GM04504 (cell line): ENCODE measurements around the gene KLHL42.
A peak's percentile ranks its signal among the peaks of the same experiment; 100 is the strongest.
"Not testable (repeated sequence)": the region's sequence is repeated elsewhere in the genome, so short reads cannot be mapped to it uniquely, and the experiment has no call there.

Source experiments
- DNase-seq: peaks from one replicate; pipeline ENCODE4 v3.0.0-alpha.2; 2012; ENCODE audit warnings: low read depth

Gene KLHL42

DNA sequence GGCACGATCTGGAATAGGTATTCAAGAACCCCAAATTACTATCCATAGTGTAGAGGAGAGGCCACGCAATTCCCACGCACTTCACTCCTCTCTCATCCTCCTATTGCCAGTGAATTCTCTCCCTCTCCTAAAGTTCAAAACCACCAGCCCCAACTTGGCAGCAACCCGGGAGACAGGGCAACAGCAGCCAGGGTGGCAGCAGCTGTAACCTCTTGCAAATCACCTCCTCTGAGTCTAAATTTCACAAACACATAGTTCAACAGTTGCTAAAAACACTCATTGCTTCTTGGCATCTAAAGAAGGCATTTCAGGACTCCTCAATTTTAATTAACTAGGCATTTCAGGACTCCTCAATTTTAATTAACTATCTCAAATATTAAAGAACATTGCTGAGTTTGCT is 37.7 kb downstream of the KLHL42 start:
- DNase-seq, result no peak

DNA sequence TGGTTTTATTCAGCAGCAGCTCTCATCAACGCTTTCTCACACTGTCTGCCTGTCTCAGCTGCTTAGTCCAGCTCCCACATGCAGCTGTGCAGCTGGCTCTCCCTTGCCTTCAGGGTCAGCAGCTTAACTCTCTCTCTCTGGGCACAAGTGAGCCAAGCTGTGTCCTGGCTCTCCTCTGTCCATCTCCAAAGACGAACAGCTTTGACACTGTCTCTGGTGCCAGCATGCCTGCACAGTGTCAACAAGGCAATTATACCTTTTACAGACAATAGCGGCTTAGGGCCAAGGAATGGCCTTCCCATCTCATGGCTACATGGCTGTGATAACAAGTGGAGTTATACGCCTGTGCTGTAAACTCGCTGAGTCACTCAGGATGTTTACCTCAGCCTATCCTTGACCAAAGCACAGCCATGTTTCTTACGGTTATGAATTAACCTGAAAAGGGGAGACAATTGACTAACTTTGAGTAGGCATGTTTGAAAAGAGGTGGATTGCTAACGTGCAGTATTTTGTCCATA is 38.4 kb downstream of the KLHL42 start:
- DNase-seq, result no peak

DNA sequence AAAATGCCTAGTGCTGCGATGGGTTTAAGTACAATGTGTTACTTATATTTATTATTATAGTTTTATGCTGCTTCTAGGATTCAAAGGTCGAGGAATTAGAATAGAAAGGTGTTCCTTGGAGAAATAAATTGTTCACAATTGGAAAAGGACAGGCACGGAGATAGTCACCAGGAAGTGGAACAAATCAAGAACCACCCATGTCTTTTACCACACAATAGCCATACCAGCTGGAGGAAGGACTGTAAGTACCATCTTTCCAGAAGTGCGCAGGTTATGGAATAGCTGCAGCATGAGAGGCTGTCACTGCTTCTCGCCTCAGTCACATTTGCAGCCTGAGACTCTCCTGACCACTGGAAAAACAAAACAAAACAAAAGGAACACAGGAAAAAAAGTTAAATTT is 40.5 kb downstream of the KLHL42 start:
- no peak for DNase-seq

DNA sequence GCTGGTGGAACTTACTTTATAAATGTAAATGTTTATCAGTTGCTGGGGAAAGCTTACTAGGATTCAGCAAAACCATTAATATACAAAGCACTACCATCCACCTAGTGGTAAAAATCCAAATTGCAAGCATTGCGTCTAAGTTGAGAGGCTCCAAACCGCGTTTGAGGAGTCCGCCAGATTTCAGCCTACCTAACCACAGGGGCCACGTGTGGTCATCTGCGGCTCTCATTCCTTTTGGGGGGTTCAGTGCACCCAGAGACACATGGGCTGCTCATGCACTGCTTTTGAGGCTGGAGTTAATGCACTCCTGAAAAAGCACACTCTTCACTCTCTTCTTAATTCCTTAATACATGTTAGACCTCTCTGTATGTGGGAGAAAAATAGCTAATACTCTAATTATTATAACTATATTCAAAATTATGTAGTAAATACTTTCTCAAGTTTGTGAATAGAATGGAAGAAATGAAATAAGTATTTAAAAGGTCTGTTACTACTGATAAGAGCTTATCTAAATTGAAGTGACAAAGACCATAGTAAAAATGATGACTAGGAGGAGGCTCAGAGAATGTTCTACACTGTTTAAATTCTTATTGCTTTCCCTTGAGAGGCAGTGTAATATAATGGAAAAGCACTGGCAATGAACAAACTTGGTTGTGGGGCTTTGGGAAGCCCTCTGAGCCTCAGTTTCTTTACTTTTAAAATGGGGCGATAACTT is 41.4 kb downstream of the KLHL42 start:
- peak; percentile 46 for DNase-seq

DNA sequence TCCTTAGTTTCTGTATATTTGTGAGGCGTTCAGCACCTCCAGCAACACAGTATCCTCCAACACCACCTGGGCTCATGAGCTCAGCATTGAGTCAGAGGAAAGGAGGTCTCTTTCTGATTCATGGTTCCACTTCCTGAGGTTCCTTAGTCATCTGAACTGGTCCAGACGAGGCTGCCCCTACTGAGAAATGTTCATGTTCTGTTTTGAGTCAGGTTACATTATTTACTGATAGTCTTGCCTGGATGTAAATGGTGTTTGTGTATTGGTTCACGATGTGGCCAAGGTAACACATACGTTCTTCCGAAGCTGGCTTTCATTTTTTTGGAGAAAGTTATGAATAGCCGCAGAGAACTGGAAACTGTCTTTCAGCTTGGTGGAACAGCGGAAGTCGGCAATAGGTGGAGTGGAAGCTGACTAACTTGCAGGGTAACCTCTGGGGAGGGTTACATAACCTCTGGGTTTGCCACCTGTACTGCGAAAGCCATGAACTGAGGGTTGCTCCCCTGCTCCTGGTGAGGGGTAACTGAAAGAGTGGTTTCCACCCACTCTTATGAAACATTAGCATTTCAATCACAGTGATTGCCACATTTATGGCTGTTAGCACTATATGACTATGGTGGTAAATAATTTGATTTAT is 42.2 kb downstream of the KLHL42 start:
- peak; percentile 35 for DNase-seq

DNA sequence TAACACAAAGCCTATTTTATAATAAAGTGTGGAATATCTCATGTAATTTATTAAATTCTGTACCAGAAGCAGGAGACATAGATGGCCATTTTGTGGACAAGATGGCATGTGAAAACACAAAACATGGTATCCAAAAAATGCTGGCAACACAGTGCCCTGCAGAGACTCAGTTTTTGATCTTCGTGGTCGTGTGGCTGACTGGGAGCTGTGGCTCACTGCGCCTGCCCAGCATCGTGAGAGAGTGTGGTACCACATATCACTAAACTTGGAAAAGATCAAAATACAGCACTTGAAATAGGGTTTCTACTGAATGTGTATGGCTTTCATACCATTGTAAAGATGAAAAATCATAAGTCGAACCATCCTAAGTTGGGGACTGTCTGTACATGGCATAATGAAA is 43.0 kb downstream of the KLHL42 start:
- DNase-seq, result no peak

DNA sequence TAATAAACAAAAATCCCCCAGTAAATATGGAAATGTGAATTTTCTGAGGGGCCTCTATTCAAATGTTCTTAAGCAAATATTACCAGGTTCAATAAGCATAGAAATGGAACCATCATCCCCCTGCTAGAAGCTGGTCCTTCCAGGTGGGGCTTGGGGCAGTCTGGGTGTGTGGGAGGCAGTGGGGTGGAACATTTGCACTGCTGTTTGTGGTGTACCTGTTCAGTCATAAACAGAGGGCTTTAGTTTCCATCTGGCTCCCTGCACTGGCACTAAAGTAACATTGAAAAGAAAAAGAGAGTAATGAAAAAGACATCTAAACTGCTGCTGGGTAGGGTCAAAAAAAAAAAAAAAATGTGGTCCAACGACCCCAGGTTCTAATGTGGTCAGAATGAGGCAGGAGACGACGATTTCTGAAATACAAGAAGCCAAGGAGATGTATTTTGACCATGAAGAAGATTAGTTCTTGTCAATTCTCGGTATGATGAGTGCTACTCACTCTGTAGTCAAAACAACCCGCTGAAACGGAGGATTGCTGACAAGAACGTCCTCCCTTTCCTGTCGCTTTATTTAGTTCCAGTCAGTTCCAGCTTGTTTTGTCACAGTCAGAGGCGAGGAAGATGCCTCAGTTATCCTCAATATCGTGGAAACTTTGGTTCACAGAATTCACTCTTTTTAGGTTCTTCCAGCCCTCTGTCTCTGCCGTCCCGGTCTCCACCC is 44.3 kb downstream of the KLHL42 start:
- no peak for DNase-seq

DNA sequence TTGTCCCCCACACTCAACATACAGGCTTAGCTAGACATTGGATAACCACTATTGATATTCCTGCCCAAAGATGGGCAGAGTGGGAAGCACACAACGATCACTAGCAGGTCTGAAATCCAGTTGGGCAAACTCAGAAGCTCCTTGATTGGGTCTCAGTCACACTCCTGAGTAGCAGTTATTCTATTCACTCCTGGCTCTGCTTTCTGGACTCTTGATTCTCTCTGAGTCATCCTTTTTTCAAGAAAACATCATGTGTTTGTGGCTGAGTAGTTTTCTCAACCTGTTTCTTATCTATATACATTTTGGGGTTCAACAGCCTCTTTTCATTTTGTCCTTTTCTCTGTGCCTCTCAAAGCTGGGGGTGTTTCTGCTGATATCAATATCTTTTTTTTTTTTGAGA is 46.0 kb downstream of the KLHL42 start:
- DNase-seq, result no peak

DNA sequence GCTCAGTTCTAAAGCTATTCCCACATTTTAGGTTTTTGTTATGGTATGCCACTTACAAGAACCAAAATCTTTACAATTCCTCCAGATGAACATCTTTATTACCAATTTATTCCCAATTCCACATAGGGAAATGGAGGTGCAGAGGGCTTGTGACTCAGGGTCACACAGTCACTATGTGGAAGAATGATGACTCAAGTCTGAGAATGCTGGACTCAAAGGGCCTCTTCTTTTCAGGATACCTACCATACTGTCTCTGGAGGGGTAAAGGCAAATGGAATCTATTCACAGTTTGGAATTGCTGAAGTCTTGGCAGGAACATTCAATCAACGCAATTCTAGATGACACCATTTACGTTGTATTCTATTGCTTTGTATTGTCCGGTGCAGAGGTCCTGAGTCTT is 48.2 kb downstream of the KLHL42 start:
- no peak for DNase-seq

DNA sequence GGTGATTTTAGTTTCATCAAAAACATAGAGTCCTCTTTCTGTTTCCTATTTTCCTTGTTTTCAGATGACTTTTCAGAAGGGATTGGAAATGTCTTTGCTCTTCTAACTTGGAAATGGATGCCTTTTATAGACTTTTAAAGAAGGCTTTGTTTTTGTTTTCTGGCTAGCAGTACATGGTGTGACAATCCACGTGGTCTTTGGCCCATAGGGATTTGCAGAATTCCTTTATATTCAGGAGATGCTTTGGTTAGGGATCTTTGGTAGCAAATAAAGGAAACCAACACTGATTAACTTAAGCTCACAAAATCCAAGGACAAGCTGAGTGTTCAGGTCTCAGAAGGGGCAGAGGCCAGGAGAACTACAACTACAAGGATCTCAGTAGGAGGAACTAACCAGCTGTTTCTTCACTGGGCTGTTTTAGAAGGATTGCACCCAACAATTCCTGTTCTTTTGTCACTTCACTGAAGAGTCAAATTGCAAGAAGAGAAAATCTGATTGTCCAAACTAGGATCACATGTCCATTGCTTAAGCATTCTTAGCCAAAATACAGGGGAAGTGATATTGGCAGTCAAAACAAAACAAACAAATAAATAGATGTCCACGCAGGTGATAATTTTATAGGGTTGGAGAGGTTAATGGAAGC is 58.6 kb downstream of the KLHL42 start:
- DNase-seq, result no peak

DNA sequence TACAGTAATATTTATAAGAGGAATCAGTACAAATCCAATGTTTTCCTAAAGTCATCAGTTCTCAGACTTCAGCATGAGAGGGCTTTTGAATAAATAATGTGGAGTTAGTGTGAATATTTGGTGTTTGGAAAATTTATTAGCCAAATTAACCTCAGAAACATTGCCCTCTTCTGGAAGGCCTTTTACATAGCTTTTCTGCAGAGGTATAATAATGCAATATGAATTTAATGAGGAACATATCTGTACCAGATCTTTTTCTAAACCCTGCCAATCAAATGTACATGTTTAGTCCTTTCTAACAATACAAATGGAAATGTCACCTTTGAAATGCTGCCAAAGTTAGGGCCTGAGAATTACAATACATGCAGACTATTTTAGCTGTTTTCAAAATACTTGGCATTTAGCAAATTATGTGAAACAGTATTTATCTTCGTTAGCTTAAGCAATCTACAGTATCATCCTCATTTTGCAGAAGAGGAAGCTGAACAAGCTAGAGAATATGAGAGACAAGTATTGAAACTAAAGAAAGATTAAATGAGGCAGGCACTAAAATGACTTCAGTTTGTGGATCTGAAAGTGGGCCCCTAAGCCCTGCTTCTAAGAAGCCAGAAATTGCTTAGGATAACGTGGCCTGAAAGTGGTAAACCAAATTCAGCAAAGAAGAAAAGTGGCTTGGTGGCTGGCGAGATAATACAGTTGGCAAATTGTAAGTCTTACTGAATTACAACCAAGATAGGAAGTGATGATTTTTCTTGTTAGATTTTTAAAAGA is 60.4 kb downstream of the KLHL42 start:
- DNase-seq, result no peak

DNA sequence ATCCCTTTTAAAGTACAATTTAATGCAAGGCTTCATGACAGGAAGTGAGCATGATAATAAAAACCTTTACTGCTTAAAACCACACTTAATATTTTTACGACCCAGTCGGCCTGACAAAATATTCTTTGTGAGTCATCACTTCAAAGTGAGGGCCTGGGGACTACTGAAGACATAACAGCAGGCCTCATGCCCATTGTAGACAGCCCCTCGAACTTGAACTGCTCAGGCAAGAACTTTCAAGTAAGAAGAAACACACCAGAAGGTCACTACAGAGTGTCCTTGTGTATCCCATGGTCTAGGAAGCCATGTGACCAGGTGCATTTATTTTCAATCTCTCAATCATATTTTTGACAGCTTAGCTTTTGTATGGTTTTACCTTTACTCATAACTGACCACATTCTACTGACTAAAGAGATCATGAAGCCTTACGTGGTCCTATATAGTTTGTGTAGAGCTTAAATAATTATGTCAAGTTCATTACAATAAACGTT is 61.4 kb downstream of the KLHL42 start:
- peak; percentile 24 for DNase-seq

DNA sequence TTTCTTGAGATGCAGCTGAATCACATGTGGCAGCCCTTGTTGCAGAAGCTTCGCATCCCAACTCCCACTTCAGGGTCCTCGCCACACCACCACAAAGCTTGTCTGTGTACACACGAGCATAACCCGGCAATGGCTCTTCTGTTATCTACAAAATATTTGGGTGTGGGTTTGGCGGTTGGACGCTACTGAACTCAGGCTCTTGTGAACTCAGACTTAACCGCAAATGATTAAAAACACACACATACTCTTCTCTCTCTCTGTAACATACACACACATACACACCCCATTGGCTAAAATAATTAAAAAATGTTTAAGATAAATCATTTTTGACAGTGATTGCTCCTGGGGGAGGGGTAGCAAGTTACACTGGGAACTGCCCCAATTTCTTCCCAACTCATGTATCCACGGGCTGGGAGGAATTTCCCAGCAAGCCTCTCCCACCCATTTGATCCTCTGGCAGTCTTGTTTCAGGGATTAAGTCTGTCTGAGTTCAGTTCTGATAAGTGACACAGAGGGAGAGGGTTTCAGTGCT is 63.7 kb downstream of the KLHL42 start:
- DNase-seq, result no peak

DNA sequence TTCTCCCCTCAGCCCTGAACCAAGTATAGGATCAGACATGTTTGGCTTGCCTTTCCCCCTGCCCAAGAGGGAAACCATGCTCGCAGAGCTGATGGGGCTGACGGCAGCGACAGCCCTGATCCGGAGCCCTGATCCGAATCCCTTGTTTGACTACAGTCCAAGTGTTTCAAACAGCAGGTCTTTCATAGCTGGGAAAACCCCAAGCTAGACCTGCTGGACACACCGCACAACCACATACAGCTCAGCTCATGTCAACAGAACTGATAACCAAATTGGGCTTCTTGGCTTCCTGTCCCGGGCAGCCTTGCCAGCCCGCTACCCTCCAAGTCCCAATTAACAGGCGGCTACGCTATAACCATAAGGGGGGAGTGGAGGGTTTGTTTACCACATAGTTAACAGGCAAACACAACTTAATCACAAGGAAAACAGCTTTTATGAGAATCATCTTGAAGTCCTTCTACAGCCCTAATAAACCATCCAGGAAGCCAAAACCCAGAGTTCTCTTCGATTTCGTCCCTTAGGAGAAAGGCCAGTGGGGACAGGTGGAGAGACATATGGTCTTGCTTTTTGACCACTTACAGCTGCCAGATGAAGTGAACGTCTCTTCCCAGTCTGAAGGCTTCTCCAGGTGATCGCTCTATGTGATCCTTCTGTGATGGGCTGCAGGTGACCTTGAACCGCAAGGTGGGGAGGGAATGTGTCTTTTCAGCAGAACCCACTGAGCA is 64.5 kb downstream of the KLHL42 start:
- no peak for DNase-seq

DNA sequence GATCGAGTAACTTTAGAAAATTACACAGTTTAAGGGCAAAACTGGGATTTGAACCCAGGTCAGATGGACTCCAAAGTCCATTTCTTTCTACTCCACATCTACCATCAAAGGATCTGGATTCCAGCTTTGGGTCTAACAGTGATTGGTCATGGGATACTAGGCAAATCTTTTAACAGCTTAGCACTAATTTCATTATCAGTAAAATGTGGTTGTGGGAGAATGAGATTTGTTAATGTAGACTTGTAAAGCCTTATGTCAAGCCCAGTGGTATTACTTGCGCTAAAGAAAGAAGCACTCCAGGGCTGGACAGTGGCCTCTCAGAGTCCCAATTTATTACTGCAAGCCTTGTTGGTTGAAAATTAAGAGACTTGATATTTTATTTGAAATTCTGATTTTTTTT is 65.2 kb downstream of the KLHL42 start:
- no peak for DNase-seq

DNA sequence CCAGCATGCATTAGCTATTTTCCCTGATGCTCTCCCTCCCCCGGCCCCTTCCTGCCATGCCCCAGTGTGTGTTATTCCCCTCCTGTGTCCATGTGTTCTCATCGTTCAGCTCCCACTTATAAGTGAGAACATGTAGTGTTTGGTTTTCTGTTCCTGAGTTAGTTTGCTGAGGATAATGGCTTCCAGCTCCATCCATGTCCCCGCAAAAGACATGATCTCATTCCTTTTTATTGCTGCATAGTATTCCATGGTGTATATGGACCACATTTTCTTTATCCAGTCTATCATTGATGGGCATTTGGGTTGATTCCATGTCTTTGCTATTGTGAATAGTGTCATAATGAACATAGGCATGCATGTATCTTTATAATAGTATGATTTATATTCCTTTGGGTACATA is 65.7 kb downstream of the KLHL42 start:
- not testable (repeated sequence) for DNase-seq

DNA sequence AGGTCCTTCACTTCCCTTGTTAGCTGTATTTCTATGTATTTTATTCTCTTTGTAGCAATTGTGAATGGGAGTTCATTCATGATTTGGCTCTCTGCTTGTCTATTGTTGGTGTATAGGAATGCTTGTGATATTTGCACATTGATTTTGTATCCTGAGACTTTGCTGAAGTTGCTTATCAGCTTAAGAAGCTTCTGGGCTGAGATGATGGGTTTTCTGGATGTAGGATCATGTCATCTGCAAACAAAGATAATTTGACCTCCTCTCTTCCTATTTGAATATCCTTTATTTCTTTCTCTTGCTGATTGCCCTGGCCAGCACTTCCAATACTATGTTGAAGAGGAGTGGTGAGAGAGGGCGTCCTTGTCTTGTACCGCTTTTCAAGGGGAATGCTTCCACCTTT is 67.3 kb downstream of the KLHL42 start:
- DNase-seq, result not testable (repeated sequence)

DNA sequence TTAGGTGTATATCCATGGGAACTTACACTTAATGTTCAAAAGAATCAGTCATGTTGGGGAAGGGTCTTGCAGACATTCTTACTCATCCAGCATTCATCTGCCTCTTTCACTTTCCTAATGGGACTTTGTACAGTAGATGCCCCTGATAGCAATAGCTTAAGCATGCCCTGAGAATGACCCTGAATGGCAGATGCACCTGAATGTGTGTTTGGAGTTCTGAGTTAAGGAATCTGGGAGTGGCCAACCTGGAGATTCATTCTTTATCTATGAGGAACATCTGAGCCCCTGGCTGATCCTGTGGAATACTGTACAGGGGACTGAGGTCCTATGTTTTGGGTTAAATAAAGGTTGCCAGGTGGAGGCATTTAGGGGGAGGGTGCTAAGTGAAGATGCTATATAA is 71.3 kb downstream of the KLHL42 start:
- no peak for DNase-seq

DNA sequence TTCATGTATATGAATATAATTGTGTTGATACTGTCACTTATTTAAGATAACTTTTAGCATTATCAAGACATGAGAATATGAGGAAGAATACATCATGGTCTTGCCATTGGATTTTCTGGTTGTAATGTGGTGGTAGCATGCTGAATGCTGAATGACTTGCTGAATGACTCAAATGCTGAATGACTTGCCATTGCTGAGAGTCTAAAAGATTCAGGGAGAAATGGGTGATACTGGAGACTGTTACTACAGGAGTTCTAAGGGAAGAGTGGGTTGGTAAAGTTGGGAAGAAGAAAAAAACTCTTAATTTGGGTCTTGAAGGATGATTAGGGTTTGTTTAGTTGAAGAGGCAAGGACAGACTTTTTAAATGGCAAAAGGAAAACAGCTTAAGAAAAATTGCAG is 72.1 kb downstream of the KLHL42 start:
- DNase-seq, result no peak
